NB4 (cell line): ENCODE results near the gene ENPP3.

ENCODE experiments used
- MYC ChIP-seq: IDR thresholded peaks from 2 replicates; pipeline ENCODE4 v1.6.1; 2011; ENCODE audit warnings: low read depth, low read length
- POLR2A ChIP-seq: IDR thresholded peaks from 2 replicates; pipeline ENCODE4 v1.6.1; 2011; ENCODE audit warnings: mild to moderate bottlenecking; ENCODE audit not compliant: insufficient read length; ENCODE audit errors: extremely low read depth

GRCh38 chr6:131755597-131755996 is 118.5 kb downstream of the ENPP3 start:
- TF ChIP-seq POLR2A (no peak), MYC (no peak)
